Measurements from ENCODE around the gene SCMH1. TPM values are rescaled to one million over a fixed set of nuclear protein-coding genes. Genes with fewer than 3 reads are reported as not detected.

The SCMH1 gene
- total and polyA plus RNA-seq, 2 of the 4 experiments (the other 2 are of a cell fraction), result 9.0 to 19.4 TPM

DNA sequence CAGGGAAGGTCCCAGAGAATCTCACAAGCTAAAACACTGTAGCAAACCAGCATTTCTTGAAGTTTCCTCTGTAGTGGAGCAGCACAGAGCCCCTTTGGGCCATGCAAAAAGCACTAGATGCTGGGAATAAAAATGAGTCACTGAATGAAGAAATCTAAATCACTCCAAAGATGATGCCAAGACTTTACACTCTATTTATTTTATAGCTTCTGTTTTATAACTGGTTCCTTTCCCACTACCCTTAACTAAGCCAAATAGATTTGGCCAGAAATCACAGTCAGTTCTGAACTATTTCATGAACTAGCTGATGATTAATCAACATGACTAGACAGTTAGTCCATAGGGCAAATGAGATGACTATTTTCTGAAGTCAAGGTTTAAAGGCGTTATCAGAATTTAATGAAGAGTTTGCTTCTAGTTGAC is 89.5 kb downstream of the SCMH1 start:
- WGBS, 2 experiments (ENCODE audit: extremely low coverage in 2 of 2, insufficient read length in 1 of 2), result no CpG with 5 or more reads among the region's 1 CpG
- Histone ChIP-seq H3K4me2 (ENCODE audit: low read depth, low read length) (peak overlapping the region; percentile 56; the same call in 1 of the 2 replicates), H4K91ac (ENCODE audit: insufficient read depth, low read depth, low read length) (peak overlapping the region; percentile 82; the same call in 1 of the 2 replicates), H3K9me3 (ENCODE audit: control insufficient read depth, insufficient read depth, low read length) (no peaks in the 10 kb centered on the region), H3K14ac (replicated peaks; ENCODE audit: low read depth, low read length) (no peak overlapping the region; the same call in 1 of the 2 replicates), H3K36me3 (ENCODE audit: control insufficient read depth, insufficient read depth, low read length) (peaks cover 4% of the 10 kb centered on the region; the same call in 1 of the 2 replicates), H3K9ac (ENCODE audit: low read depth, low read length) (no peak overlapping the region), H3K79me1 (ENCODE audit: low read depth in 1 of 2, low read length in 2 of 2) (0 out of 4 replicates have a peak, but pooled peaks cover 0 to 5% of the 10 kb centered on the region in 2 experiments), H3K27ac (ENCODE audit: insufficient read depth, low read length) (peak overlapping the region; percentile 66; the same call in 1 of the 2 replicates), H2AFZ (replicated peaks; ENCODE audit: low read length, poor library complexity) (no peak overlapping the region), H2BK120ac (ENCODE audit: low read depth, low read length) (peak overlapping the region; percentile 71), H2BK5ac (ENCODE audit: low read depth, low read length, poor library complexity, severe bottlenecking) (peak overlapping the region; percentile 53), H3K4me1 (ENCODE audit: control insufficient read depth, insufficient read depth, low read length) (peaks cover 22% of the 10 kb centered on the region), H2AK9ac (replicated peaks; ENCODE audit: low read depth, low read length, poor library complexity) (no peak overlapping the region), H2AK5ac (ENCODE audit: low read depth, low read length) (no peak overlapping the region), H3K9me1 (ENCODE audit: insufficient read depth, low read length) (peaks cover 4% of the 10 kb centered on the region; the same call in 1 of the 2 replicates), H3K4me3 (ENCODE audit: insufficient read depth, low read depth, low read length) (no peak overlapping the region), H4K20me1 (ENCODE audit: insufficient read depth, low read length) (no peaks in the 10 kb centered on the region), H3K4ac (ENCODE audit: low read depth, low read length) (peak overlapping the region; percentile 73), H4K5ac (ENCODE audit: low read depth, low read length) (peak overlapping the region; percentile 65; the same call in 1 of the 2 replicates), H3K23ac (ENCODE audit: low read depth, low read length) (no peak overlapping the region), H2BK20ac (ENCODE audit: low read depth, low read length) (peak overlapping the region; percentile 47), H3K56ac (ENCODE audit: extremely low read depth, insufficient read depth, low read length) (0 out of 2 replicates have a peak overlapping the region, but pooled peaks have one; percentile 35), H2BK15ac (ENCODE audit: low read depth, low read length) (peak overlapping the region; percentile 4; the same call in 1 of the 3 replicates), H4K8ac (ENCODE audit: low read depth in 2 of 2, low read length in 2 of 2) (peak overlapping the region in 1 of 2 experiments; percentile 67; a peak in 1 of 4 replicates), H3K27me3 (ENCODE audit: control insufficient read depth, insufficient read depth, low read length) (no peaks in the 10 kb centered on the region), H3K18ac (ENCODE audit: low read depth, low read length) (peak overlapping the region; percentile 86; the same call in 1 of the 2 replicates)
- peak; percentile 73 for TF ChIP-seq CEBPB (IDR thresholded peaks at IDR 0.05; ENCODE audit: low read depth, low read length)
- TF ChIP-seq SMC3 (IDR thresholded peaks at IDR 0.05; ENCODE audit: low read depth, low read length), result no peak
- no peak for TF ChIP-seq ELK1 (IDR thresholded peaks at IDR 0.05; ENCODE audit: borderline replicate concordance, low read depth, low read length)
- TF ChIP-seq MAFK (IDR thresholded peaks at IDR 0.05; ENCODE audit: low read depth, low read length), result 0 out of 2 replicates have a peak, but pooled peaks have one; percentile 1
- TF ChIP-seq RFX5 (IDR thresholded peaks at IDR 0.05; ENCODE audit: low read depth, low read length), result no peak
- no peak for TF ChIP-seq USF2 (IDR thresholded peaks at IDR 0.05; ENCODE audit: low read depth, low read length)
- peak; percentile 72 for TF ChIP-seq NFE2L2 (IDR thresholded peaks at IDR 0.05; ENCODE audit: low read depth, low read length)
- peak; percentile 72 for TF ChIP-seq FOS (IDR thresholded peaks at IDR 0.05; ENCODE audit: low read depth, low read length)
- TF ChIP-seq CHD1 (IDR thresholded peaks at IDR 0.05; ENCODE audit: low read depth, low read length), result no peak
- intact Hi-C loops (cut with micrococcal nuclease) (loop anchor here (1.0 to 5.0 kb wide), 2 partner anchors 43 to 90 kb away; partner anchors contain the start of gene SCMH1), in situ Hi-C loops (cut with MboI; ENCODE audit: low sequenced_read_pairs) (no loop called here), dilution Hi-C loops (cut with HindIII; ENCODE audit: low sequenced_read_pairs, unreplicated experiment) (no loop called here)
- BruUV-seq (replicated peaks), result no TSS peak
- peak; percentile 92 for DNase-seq
- POLR2A ChIA-PET (ENCODE audit: unreplicated experiment), result no interaction called here
- ATAC-seq (ENCODE audit: low read depth), result peak; percentile 85
- CTCF ChIA-PET, result interaction anchor here (0.5 to 1.4 kb wide), 3 partner anchors 36 to 88 kb away, joined by 3 to 4 read pairs (median 3); no protein-coding TSS in a partner anchor

All from IMR-90 (cell line).